ENCODE results near the gene MBIP.

Gene MBIP

DNA sequence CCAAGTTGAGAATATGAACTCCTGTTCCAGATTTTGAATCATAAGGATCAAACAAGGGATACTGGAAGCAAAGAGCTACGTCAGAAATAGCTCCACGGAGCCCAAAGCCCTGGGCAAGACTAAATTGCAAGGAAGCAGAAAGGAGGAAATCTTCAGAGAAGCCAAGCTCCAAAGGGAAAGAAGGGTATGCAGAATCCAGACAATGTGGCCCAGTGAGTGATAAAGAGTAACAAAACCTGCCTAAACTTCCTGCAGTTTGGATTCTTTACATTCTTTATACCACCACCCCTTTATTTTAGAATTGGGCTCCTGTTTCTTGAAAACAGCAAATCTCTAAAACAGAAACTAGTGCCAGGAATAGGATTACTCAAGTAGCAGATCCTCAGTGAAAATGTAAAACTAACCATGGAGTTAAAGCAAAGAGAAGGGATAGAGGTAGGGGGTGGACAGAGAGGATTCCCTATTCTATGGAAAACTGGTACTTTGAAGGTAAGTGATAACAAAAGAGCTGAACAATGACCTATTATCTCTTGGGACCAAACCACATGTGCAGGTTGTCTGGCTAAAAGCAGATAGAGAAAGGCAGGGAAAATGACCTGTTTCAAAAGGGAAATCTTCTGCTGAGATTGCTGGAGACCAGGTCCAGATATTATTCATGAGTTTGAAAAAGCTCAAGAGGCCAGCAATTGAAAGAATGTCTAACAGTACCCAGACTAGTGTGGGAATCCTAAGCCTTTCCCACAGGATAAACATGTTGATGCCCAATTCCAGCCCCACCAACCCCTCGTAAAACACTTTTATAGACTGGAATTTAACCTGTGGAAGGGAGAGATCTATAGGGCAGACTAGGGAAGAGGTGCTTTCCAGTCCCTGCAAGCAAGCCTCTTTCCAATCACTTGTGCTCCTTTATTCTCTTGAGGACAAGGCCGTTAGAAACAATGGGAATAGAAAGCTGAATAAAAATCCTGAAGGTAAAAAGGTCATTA is 24.5 kb downstream of the MBIP start:
- no peaks in the 10 kb centered on the region for H3K9me3 Mint-ChIP-seq
- no peaks in the 10 kb centered on the region for H3K27me3 Mint-ChIP-seq (ENCODE audit: low read depth)
- H3K4me1 Mint-ChIP-seq: no peaks in the 10 kb centered on the region
- no peak overlapping the region for H3K4me3 Mint-ChIP-seq
- peaks cover 52% of the 10 kb centered on the region for H3K36me3 Mint-ChIP-seq (ENCODE audit: low read depth)
- TF ChIP-seq CTCF (IDR thresholded peaks at IDR 0.05; ENCODE audit: unreplicated experiment in 3 of 3): no peak
- no peak overlapping the region for H3K27ac Mint-ChIP-seq

GRCh38 chr14:36294543-36294942 is 25.9 kb downstream of the MBIP start:
- no peaks in the 10 kb centered on the region for H3K9me3 Mint-ChIP-seq
- H3K4me1 Mint-ChIP-seq: no peaks in the 10 kb centered on the region
- no peak overlapping the region for H3K27ac Mint-ChIP-seq
- H3K36me3 Mint-ChIP-seq (ENCODE audit: low read depth): peaks cover 48% of the 10 kb centered on the region
- TF ChIP-seq CTCF (IDR thresholded peaks at IDR 0.05; ENCODE audit: unreplicated experiment in 3 of 3): no peak
- no peak overlapping the region for H3K4me3 Mint-ChIP-seq
- H3K27me3 Mint-ChIP-seq (ENCODE audit: low read depth): no peaks in the 10 kb centered on the region

GRCh38 chr14:36293824-36294223 is 26.6 kb downstream of the MBIP start:
- H3K4me3 Mint-ChIP-seq: no peak overlapping the region
- H3K4me1 Mint-ChIP-seq: no peaks in the 10 kb centered on the region
- H3K27me3 Mint-ChIP-seq (ENCODE audit: low read depth): no peaks in the 10 kb centered on the region
- H3K27ac Mint-ChIP-seq: no peak overlapping the region
- no peak for TF ChIP-seq CTCF (IDR thresholded peaks at IDR 0.05; ENCODE audit: unreplicated experiment in 3 of 3)
- H3K9me3 Mint-ChIP-seq: no peaks in the 10 kb centered on the region
- peaks cover 40% of the 10 kb centered on the region for H3K36me3 Mint-ChIP-seq (ENCODE audit: low read depth)

GRCh38 chr14:36289954-36290353 is 30.5 kb downstream of the MBIP start:
- Mint-ChIP-seq H3K36me3 (ENCODE audit: low read depth) (peaks cover 4% of the 10 kb centered on the region), H3K27ac (no peak overlapping the region), H3K9me3 (no peaks in the 10 kb centered on the region), H3K27me3 (ENCODE audit: low read depth) (peaks cover 6% of the 10 kb centered on the region), H3K4me3 (no peak overlapping the region), H3K4me1 (no peaks in the 10 kb centered on the region)
- TF ChIP-seq CTCF (IDR thresholded peaks at IDR 0.05; ENCODE audit: unreplicated experiment in 3 of 3): no peak

- Mint-ChIP-seq H3K4me1 (no peaks in the 10 kb centered on the region), H3K27ac (peak overlapping the region in 1 of 3 experiments; percentile 5), H3K27me3 (ENCODE audit: low read depth) (peaks cover 7% of the 10 kb centered on the region), H3K4me3 (no peak overlapping the region), H3K36me3 (ENCODE audit: low read depth) (no peaks in the 10 kb centered on the region), H3K9me3 (no peaks in the 10 kb centered on the region)
- no peak for TF ChIP-seq CTCF (IDR thresholded peaks at IDR 0.05; ENCODE audit: unreplicated experiment in 3 of 3)
These were observed 31.9 kb downstream of the MBIP start for GRCh38 chr14:36288496-36288895.

Measured in nephron (organoid).